ENCODE measurements around the gene MMP24. TPM values are rescaled to one million over a fixed set of nuclear protein-coding genes. Genes with fewer than 3 reads are reported as not detected.

Gene MMP24
- total RNA-seq, 1 experiment from 2014 or later = 23.0 TPM

DNA sequence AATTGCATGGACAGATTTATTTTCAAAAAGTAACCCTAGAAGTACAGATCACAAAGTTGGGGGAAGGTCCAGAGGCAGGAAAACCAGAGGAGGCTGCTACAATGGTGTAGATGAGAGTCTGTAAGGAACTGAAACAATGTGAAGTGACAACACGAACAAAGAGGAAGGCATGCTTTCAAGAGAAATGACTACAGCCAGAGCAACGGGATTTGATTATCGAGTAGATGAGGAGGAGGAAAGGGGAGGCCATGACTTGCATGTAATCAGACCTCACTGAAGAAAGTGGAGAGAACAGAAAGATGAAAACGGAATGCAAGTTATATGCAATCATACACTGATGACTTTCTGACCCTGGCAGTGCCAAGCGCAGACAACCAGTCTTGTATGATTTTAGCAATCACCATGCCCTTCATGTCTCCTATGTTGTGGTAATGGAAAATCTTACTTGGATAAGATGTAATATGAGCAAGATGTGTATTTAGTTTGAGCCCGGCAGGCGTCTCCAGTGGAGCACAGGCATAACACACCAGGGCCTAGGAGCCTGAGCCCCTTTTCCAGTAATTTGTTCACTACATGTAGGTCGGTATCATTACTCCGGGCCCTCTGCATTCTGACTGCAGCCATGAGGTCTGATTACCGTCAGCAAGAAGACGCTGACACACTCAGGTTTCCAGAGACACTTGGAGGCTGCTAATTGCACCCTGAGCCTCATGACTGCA is 99.7 kb downstream of the MMP24 start:
- Histone ChIP-seq H2BK120ac (ENCODE audit: low read depth, low read length, poor library complexity, severe bottlenecking) (no peak overlapping the region), H2BK15ac (ENCODE audit: low read depth, low read length) (no peak overlapping the region), H3K9me3 (ENCODE audit: control insufficient read depth, low read depth, low read length) (no peaks in the 10 kb centered on the region), H3K9ac (ENCODE audit: extremely low read depth, insufficient read length, low read length) (no peak overlapping the region), H4K8ac (replicated peaks; ENCODE audit: insufficient read length, low read depth, low read length) (no peak overlapping the region), H3K79me2 (ENCODE audit: insufficient read depth, low read length) (no peaks in the 10 kb centered on the region), H3K23ac (ENCODE audit: insufficient read length, low read depth, low read length) (no peak overlapping the region), H2BK20ac (ENCODE audit: low read depth, low read length, poor library complexity, severe bottlenecking) (no peak overlapping the region), H3K4me2 (ENCODE audit: insufficient read depth, insufficient read length, low read length) (no peak overlapping the region), H2AK5ac (ENCODE audit: insufficient read length, low read length) (no peak overlapping the region), H3K56ac (ENCODE audit: insufficient read length, low read depth, low read length) (no peak overlapping the region), H3T11ph (ENCODE audit: low read length) (no peak overlapping the region), H3K79me1 (ENCODE audit: insufficient read depth, low read depth, low read length, poor library complexity, severe bottlenecking) (no peaks in the 10 kb centered on the region), H3K23me2 (ENCODE audit: insufficient read length, low read depth, low read length, poor library complexity, severe bottlenecking) (no peaks in the 10 kb centered on the region), H3K27me3 (ENCODE audit: insufficient read depth, low read length) (no peaks in the 10 kb centered on the region), H3K27ac (ENCODE audit: insufficient read length, low read depth, low read length) (no peak overlapping the region), H2BK5ac (ENCODE audit: insufficient read length, low read length) (no peak overlapping the region), H3K14ac (ENCODE audit: insufficient read depth, low read length) (no peak overlapping the region), H3K4ac (ENCODE audit: low read depth, low read length) (no peak overlapping the region), H4K20me1 (ENCODE audit: control insufficient read depth, insufficient read depth, insufficient read length) (no peaks in the 10 kb centered on the region), H4K91ac (ENCODE audit: insufficient read length, low read depth, low read length) (no peak overlapping the region), H2BK12ac (ENCODE audit: insufficient read length, low read depth, low read length) (no peak overlapping the region), H3K4me1 (ENCODE audit: insufficient read depth, low read length) (0 out of 2 replicates have a peak, but pooled peaks cover 2% of the 10 kb centered on the region), H2AFZ (ENCODE audit: low read length) (no peak overlapping the region), H4K5ac (ENCODE audit: insufficient read length, low read depth, low read length) (no peak overlapping the region), H3K18ac (ENCODE audit: insufficient read length, low read depth, low read length) (no peak overlapping the region)
- Mint-ChIP-seq H3K36me3 (ENCODE audit: insufficient read depth in 1 of 3, low read depth in 3 of 3) (no peaks in the 10 kb centered on the region), H3K27me3 (ENCODE audit: low read depth) (no peaks in the 10 kb centered on the region), H3K4me3 (no peak overlapping the region), H3K27ac (no peak overlapping the region), H3K9me3 (no peaks in the 10 kb centered on the region), H3K4me1 (peaks cover 5 to 6% of the 10 kb centered on the region in 2 experiments)
- WGBS (ENCODE audit: extremely low coverage, insufficient read length, low lambda C conversion rate) = no CpG with 5 or more reads among the region's 11 CpGs
- TF ChIP-seq, protein P1, sequence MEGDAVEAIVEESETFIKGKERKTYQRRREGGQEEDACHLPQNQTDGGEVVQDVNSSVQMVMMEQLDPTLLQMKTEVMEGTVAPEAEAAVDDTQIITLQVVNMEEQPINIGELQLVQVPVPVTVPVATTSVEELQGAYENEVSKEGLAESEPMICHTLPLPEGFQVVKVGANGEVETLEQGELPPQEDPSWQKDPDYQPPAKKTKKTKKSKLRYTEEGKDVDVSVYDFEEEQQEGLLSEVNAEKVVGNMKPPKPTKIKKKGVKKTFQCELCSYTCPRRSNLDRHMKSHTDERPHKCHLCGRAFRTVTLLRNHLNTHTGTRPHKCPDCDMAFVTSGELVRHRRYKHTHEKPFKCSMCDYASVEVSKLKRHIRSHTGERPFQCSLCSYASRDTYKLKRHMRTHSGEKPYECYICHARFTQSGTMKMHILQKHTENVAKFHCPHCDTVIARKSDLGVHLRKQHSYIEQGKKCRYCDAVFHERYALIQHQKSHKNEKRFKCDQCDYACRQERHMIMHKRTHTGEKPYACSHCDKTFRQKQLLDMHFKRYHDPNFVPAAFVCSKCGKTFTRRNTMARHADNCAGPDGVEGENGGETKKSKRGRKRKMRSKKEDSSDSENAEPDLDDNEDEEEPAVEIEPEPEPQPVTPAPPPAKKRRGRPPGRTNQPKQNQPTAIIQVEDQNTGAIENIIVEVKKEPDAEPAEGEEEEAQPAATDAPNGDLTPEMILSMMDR (conservative IDR thresholded peaks at IDR 0.05) = no peak
- no peak for DNase-seq

Other genes starting within 250 kb of the MMP24 start
- 93.9 and 94.2 TPM in 2 replicates for gene TRPC4AP, start 133.9 kb upstream of the MMP24 start, total RNA-seq (2021)
- 27.8 and 28.4 TPM in 2 replicates for gene EDEM2, start 79.4 kb upstream of the MMP24 start, total RNA-seq (2021)
- gene PROCR, start 54.6 kb upstream of the MMP24 start, total RNA-seq (2021) = 5.8 and 6.4 TPM in 2 replicates
- 43.8 and 45.6 TPM in 2 replicates for gene MMP24OS, start 51.4 kb downstream of the MMP24 start, total RNA-seq (2021)
- 150 and 154 TPM in 2 replicates for gene EIF6, start 58.1 kb downstream of the MMP24 start, total RNA-seq (2021)
- not detected in 2 replicates for gene FAM83C, start 65.7 kb downstream of the MMP24 start, total RNA-seq (2021)
- gene UQCC1, start 185.3 kb downstream of the MMP24 start, total RNA-seq (2021) = 43.4 and 56.5 TPM in 2 replicates
- gene GDF5, start 211.5 kb downstream of the MMP24 start, total RNA-seq (2021) = not detected in 2 replicates
- gene CEP250, start 228.9 kb downstream of the MMP24 start, total RNA-seq (2021) = 29.8 and 33.9 TPM in 2 replicates